Stimulated activated CD4-positive, alpha-beta T cell treated with anti-CD3 and anti-CD28 coated beads, Interleukin-4, amount 100 ng/mL, for 24 hours (primary cell): ENCODE results near the gene TMEM8B.
A peak's percentile ranks its signal among the peaks of the same experiment; 100 is the strongest.

Experiments used
- DNase-seq: peaks from one replicate; pipeline ENCODE4 v3.0.0-alpha.2; 2020

The TMEM8B gene

DNA sequence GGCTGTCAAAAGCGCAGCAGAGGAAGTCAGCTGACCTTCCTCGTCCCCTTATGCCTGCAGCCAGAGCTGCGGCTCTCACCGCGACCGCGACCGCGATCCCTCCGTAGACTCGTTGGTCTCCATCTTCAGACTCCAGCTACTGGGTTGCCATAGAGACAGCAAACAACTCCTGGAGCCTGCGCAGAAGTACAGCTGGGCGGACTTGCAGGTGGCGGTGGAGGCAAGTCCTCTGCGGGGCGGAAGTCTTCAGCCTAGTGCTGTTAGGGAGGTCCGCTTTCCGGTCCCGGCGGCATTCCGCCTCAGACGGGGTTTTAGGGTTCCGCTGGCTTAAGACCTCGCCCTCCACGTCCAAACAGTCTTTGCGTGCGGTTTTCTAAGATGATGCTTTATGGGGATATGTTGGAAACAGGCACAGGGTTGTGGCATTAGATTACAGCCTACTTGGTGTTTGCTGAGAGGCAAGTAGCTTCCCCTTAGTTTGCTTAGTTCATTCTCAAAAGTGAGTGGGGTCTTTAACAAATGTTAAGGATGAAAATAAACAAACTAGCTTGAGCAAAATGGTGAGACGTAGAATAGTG is 16.9 kb upstream of the TMEM8B start, which contains the start of gene SPAG8:
TSS of gene SPAG8 (minus strand) at position 238 of the 578 bp plus-strand sequence. CDS start at position 123, 115 bp downstream.
- DNase-seq, result peak; percentile 96

DNA sequence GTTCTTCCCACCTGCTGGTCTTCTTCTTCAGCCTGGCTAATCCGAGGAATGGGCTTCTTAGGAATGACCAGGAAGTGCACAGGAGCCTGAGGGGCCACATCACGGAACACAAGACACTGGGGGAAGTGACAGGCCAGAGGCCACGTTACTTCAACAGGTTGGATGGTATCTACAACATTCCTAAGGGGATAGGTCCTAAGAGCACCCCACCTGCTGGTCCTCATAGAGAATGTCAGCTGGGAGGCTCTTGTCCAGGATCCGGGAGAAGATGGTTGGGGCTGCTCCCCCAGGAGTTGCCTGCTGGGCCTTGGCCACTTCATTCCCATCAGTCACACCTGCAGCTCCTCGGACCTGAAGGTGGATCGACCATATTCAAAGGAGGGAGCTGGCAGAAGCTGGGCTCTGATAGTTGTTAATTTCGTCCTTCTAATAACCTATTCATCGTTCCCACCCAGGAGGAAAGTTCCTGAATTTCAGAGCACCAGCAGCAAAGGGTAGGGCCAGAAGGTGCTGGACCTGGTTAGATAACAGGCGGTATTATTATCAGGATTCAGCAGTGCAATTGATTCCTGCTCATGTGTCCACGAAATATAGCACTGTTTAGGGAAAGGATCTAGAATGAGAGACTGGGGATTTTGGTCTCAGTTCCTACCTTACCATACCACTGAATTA is 15.5 kb upstream of the TMEM8B start:
- DNase-seq, result no peak

DNA sequence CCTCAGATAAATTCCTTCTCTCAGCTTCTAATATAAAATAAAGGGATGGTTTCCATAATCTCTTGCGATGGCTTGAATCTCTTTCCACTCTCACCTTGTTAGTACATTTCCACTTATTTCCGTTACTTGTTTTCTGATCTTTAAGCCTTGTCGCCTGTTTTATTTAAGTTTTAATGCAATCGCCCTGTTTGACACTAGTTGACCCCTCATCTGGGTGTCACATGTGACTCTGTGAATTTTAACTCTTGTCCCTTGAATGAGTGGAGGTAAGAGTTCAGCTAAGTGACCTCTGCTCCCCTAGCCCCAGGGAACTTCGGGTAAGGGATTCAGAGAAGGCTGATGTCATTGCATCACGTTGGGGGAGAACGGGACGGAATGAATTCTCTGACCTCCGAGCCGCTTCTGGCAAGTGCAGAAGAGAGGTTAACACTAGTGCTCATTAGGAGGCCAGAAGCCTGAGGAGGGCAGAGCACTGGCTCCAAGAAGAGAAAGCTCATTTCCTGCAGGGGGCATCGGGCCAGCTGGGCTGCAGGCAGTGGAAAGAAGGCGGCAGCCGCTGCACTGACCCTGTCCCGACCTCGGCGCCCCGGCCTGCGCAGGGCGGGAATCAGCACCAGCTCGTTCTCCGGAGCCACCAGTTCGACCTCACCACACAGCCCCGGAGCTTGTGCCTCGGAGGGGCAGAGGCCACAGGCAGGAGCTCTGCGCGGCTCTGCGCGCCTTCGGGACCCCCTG is 14.8 kb upstream of the TMEM8B start:
- DNase-seq, result peak; percentile 41

DNA sequence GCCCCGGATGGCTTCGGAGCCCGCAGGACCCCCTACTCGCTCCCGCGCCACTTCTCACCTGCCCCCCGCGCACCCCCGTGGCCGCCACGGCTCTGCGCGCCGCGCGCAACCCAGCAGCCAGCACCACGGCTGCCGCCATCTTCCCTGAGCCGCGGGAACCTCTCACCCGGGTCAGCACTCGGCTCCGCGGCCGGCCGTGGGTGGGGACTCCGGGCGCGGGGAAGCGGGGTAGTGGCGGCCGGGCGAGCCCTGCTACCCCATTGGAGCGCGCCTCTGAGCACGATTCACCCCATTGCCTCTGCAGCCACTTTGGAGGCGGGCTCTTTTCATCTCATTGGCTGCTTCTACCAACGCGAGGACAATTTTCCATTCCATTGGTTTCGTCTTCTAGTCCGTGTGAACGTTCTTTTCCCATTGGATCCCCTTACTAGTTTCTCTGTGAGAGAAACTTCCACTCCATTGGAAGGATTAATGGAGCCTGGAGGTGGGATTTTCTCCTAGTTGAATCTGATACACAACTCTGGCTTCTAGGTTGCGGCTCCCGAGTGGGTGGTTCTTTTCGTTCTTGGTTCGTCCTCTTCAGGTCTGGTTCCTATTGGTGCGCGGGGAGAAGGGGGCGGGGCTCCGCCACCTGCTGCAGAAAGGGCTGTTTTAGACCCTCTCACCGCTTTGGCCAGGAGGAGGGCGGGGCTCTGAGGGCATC is 14.0 kb upstream of the TMEM8B start, which contains the start of gene HINT2:
TSS of gene HINT2 (minus strand) at position 202 of the 703 bp plus-strand sequence. CDS start at position 139, 63 bp downstream.
- peak; percentile 98 for DNase-seq

DNA sequence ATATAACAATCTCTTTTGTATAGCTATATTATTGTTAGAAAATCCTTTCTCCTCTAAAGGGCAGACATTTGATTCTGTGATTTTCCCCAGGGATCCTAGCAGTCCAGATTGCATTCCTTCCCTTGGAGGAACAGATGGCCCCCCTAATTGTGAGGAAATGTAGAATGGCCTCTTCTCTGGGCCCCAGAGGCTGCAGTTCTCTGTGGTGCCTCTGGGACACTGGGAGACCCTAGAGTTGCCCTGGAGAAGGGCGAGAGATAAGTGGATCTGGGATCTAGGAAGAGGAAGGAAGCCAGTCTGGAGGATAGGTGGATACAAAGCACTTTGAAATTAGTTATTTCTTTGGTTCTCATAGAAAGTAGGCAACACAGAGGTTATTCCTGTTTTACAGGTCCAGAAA is 12.3 kb upstream of the TMEM8B start:
- DNase-seq, result no peak

DNA sequence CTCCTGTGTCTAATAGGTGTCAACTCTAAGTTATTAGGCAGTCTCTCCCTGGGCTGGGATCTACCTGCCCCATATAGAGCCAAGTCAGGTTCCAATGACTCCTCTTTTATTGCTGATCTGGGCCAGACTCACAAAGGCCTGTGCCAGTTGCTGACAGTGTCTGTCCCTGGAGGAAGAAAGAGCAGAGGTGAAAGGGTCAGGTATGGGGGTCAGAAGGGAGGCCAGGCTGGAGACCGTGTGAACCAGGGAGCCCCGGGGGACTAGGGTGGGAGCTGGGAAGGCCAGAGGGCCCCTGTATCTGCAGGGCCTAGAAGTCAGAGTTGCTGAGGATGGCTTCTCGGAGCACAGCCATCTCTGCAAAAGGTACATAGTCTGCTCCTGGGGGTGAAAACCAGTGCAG is 10.7 kb upstream of the TMEM8B start:
- no peak for DNase-seq

DNA sequence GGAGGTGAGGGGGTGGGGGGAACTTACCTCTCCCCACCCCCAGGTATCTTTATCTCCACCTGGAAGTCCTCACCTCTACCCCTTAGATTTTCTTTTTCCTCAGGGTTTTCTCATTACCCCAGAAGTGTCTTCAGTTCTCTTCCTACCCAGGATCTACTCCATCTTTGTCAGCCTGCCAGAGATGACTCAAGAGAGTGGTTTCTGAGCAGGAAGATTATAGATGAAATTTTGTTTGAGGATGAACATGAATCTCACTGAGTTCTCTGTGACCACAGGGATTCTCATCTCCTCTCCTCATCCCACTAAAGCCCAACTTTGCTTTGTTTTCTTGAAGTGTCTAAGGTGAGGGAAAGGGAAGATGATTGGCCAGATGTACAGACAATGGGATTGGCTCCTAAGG is 9.0 kb upstream of the TMEM8B start:
- DNase-seq, result no peak

DNA sequence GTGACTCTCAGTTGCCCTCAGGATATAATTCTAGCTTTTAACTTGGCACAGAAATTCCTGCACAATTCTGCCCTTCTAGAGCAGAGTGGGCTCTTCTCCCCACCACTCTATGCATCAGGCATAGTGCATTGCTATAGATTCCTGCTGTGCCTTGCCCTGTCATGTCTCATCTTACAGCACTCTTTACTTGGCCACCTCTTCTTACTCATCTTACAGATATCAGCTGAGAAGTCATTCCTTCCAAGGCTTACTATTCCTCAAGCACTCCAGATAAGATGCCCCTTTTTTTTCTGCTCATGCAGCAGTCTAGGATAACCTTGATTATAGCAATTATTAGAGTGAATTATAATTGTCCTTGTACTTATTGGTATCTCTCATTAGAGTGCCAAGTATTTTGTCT is 6.1 kb upstream of the TMEM8B start:
- no peak for DNase-seq

DNA sequence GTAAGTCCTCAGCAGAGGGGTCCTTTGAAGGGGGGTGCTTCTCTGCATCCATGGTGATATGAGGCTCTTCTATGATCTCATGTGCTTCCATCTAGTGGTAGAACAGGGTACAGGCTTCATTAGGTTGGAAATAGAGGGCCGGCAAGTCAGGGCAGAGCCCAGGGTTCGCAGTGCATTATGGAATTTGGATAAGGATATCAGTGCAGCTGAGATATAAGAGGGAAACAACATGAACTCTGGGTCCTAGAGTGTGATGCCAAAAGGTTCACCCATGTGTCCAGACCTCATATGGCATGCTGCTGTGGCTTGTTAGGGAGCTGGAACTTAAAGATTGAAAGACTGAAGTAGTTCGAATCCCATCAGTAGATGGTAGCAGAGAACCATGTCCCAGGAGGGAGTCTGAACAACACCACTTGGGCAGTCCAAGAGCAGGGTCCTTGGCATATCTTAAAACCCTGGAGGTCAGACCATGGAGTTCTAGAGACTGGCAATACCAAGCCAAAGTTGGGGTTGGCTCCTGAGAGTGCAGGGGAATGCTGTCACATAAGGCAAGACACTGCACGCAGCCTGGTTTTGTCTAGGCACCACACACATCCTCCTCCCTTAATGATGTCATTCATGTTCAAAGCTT is 2.8 kb upstream of the TMEM8B start:
- peak; percentile 38 for DNase-seq

DNA sequence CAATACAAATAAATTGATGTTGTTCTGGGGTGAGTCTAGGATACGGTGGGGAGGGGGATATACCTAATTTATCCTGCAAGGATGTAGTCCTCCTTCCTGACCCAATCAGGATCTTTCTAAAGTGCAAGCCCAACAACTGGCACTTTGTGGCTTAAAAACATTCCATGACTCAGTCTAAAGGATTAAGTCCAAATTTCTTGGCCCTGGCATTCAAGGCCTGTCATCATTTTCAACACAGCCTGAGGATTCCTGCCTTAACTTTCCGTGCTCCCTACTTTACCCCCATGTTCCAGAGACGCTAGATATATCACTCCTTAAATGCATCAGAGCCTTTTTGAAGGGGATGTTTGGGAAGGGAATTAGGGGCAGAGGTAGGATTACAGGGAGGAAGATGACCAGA is 1.5 kb upstream of the TMEM8B start:
- no peak for DNase-seq

DNA sequence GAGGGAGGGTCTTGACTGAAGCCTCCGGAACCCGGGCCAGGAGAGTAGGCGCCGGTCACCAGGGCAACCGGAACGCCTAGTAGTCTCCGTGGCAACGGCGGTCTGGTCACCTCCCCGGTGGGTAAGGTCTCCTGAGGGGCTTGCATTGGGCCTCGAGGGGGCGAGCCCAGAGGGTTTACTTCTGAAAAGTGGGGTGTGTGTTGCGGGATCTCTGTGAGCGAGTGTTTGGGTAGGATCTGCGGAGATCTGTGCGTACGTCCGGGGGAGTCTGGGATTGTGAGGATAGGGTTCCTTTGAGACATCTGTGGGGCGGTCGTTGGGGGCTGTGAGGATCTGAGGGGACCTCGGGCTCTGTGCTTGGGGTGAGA is 328 bp upstream of the TMEM8B start, which contains the start of gene FAM221B:
TSS of gene FAM221B (minus strand) at position 17 of the 368 bp plus-strand sequence. CDS start 2,571 bp downstream, outside the sequence.
- DNase-seq, result peak; percentile 25

DNA sequence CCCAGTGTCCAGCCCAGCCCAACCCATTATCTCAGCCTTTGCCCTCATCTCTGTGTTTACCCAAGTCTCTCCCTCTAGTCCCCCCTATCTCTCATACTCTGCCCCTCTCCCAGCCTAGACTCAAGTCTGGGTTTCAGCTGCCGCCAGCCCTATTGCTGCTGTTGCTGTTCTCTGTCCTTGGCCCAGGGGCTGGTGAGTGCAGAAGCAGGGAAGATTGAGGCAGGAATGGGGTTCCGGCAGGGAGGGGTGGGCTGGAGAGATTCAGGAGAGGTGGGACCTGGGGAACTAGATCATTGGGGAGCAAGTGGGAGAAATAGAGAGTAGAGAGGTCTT is 702 bp downstream of the TMEM8B start:
- no peak for DNase-seq

DNA sequence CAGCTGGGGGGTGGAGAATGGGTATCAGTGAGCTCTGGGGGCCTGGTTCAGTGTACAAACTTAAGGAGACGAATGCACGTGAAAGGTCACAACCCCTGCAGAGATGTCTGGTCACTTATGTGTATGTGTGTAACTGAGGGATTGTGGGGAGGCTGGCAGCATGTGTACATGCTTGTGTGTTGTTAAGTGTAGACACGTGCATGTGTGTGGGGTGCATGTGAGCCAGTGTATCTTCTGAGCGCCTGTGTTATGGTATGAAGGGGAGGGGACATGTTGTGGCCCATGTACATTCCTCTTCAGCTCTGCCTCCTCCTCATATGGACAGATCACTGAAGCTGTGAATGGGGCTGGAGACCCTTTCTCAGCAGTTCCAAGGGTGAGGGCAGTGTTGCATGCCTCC is 2.0 kb downstream of the TMEM8B start:
- no peak for DNase-seq

DNA sequence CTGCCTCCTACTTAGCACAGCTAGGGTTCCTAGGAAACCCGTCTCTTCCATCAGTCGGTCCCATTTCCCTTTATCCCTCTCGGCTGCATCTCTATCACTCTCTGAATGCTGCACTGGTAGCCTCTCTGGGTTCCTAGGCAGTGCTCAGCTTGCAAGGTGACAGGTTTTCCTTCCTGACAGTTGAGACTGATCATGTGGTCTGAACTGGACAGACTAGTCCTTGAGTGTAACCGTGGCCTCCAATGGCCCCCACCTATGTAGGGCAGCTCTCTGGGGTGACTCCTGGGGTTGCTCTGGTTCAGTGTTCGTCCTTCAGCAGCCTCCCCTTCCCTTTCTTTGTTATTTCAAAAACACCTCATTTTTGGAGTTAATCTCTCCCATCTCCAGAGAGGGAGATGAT is 3.8 kb downstream of the TMEM8B start:
- no peak for DNase-seq

DNA sequence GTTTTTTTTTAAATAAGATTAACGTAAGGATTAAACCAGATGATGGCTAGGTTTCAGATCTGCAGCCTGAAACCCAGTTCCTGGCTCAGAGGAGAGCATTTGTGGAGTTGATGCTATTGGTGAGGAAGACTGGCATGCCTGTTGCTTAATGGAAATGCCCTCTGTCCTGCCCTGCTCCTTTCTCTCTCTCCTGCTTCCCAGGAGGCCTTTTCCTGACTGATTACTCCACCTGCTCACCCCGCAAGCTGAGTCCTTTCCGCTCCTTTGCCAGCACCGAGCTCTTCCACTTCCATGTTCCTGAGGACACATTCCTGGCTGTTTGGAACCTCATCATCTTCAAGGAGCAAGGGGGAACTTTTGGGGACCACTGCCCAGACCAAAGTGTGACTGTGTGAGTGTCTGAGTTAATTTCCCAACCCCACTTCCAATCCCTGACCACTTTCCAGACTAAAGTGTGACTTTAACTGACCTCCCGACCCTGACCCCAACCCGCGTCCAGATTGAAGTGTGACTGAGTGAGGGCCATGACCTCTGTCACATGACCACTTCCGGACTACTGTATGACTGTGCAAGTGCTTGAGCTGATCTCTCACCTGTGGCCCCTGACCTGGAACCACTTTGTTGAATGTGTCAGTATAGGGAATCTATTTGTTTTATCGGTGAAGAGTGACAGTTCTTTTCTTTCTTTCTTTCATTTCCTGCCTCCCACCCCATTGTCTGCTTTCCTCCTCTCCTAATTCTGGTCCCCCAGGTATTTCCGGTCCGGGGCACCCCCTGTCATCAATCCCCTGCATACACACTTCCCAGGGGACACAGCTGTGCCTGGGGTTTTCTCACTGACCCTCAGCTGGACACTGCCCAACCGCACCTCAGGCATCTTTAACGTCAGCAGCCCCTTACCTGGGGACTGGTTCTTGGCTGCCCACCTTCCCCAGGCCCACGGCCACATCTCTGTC is 5.5 kb downstream of the TMEM8B start:
- DNase-seq, result no peak

DNA sequence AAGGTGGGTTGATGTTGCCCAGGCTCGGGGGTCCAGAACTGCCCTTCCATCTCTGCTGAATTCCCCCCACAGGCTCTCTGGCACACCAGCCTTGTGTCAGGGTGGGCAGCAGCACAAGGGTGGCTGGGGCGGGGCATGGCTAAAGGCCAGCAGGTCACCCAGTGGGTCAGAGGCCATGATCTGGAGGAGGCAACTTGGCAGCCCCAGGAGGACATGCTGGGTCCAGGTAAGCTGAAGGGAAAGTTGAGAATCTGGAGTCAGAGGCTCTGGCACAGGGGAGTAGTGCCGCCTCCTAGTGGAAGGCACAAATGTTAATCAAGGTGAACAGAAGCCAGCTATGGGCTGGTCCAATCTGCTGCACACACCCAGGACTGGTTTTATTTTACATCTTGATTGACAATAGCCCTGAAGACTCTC is 6.2 kb downstream of the TMEM8B start:
- no peak for DNase-seq

DNA sequence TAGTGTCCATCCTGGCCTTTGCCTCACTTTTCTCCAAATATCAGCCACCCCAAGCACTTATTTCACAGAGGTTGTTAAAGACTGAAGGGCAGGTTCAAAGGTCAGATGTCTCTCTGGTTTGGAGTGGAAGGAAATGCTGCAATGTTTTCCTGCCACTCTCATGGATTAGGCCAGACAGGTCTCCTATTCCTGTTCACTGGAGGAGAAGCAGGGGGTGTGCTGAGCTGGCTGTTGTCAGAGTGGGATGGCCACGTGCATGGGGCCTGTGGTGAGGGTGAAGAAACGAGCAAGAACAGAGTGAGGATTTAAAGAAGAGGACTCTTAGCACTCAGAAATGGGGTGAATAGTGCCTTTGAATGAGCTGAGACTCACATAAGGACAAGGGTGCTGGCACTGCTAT is 6.7 kb downstream of the TMEM8B start:
- no peak for DNase-seq

DNA sequence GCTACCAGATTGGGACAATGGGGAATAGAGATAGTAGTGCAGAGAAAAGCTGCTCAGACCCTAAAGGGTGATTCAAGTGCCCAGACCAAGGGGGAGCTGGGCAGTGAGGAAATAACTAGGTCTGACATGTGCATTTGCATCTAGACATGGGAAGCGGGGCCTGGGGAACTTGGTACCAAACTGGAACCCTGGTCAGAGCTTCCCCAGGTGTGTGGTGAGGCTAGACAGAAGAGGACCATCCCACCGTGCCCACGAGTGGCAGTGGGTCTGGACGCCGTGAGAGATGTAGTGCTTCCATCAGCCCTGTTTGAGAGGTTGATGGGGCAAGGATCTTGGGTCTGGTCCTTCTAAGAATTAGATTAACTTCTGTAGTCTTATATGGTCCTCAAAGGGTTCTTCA is 7.6 kb downstream of the TMEM8B start:
- DNase-seq, result no peak

DNA sequence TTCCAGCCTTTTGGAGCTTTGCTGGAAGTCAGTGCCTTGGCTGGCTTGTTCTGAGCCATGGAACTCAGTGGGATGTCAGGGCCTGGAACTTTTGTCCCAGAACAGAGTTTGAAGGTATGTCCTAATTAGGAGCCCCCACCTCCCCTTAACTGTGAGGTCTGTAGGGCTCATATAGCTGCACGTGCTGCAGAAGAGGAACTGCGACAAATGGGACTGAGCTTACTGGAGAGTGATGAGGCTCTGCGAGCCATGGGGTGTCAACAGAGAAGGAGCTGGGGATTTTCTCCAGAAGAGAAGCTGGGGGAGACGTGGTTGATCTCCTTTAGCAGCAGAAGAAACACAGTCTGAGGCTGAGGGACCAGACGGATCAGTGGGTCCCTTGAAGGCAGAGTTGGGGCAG is 10.9 kb downstream of the TMEM8B start:
- no peak for DNase-seq

DNA sequence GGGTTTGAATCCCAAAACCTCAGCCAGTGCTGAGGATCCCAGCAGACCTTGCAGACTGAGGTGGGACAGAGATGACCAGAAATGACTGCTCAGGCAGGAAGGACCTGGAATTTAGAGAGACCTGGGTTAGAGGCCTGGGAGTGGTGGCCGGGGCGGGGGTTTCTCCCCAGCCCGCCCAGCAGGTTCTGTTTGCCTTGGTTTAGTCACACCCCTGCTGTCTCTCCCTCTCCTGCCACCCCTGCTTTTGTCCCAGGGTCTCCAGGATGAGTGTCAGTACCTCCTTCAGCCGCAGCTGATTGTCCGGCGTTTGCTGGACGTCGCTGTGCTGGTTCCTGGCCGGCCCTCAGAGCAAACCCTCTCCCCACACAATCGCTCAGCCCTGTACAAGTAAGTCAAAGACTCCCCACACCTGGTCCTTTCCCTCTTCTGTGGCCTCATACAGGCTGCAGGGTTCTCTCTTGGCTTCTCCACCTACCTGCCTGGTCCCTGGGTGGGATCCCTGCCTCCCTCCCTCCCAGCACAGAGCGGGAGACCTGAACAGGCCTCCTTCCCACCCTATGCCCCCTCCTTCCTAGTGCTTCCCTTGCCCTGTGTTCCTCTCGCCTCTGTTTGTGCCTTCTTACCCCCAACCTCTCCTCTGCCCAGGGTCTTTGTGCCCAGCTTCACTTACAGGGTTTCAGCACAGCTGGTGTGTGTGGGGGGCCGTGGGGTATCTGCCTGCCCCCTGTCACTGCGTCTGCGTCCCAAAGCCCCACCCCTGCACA is 12.0 kb downstream of the TMEM8B start:
- no peak for DNase-seq

DNA sequence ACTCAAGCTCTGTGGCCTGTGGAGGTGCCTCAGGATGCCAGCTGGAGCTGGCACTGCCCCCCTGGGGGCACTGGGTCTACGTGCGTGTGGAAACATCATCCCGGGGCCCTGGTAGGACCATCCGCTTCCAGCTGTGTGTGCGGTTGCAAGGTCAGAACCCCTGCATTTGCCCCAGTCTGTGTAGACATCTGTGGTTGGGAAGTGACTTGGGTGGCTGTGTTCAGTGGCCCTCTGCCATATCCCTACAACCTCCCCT is 12.5 kb downstream of the TMEM8B start:
- no peak for DNase-seq
